H1 (cell line): ENCODE measurements around the gene TMX2. TPM values are rescaled to one million over a fixed set of nuclear protein-coding genes. Genes with fewer than 3 reads are reported as not detected.

Source experiments
- CTCF ChIA-PET: fragments of 300-600 bp; sonication (Branson Sonifier 250); formaldehyde crosslinking; loops from one replicate; lab custom pipeline; 2021; ENCODE audit not compliant: partially characterized antibody; lab: Charles Lee
- POLR2A ChIA-PET: fragments of 300-600 bp; sonication (Branson Sonifier 250); formaldehyde crosslinking; loops from one replicate; lab custom pipeline; 2021; ENCODE audit warnings: inconsistent platforms; ENCODE audit not compliant: partially characterized antibody; lab: Charles Lee
- DNase-seq, 2 experiments: peaks; one replicate each; pipeline versions ENCODE4 v3.0.0 to v3.0.0-alpha.2; 2010 to 2022; ENCODE audit warnings: low spot score in 2 of 2, low read depth in 1 of 2, mixed read lengths in 1 of 2
- FAIRE-seq: peaks from 2 replicates; lab custom pipeline; 2011; peaks lifted over from hg19 to GRCh38; lab: Jason Lieb, UNC
- H2AFZ ChIP-seq: 2 replicates; pipeline ENCODE4 v1.8.1; 2012; ENCODE audit warnings: low read length, inconsistent platforms
- H2AK5ac ChIP-seq: 2 replicates; pipeline ENCODE4 v1.6.1; 2013; ENCODE audit warnings: low read depth, low read length
- H2BK120ac ChIP-seq: replicated peaks from 2 replicates; pipeline ENCODE3; 2013; ENCODE audit warnings: low read depth, low read length, inconsistent platforms
- H2BK12ac ChIP-seq: 2 replicates; pipeline ENCODE4 v1.6.1; 2013; ENCODE audit warnings: low read depth, low read length
- H2BK15ac ChIP-seq: 2 replicates; pipeline ENCODE4 v1.6.1; 2013; ENCODE audit warnings: low read length
- H2BK20ac ChIP-seq: 2 replicates; pipeline ENCODE4 v1.6.1; 2013; ENCODE audit warnings: low read length
- H2BK5ac ChIP-seq: 2 replicates; pipeline ENCODE4 v1.6.1; 2013; ENCODE audit warnings: low read depth, low read length
- H3K14ac ChIP-seq: 2 replicates; pipeline ENCODE4 v1.6.1; 2013; ENCODE audit warnings: inconsistent platforms; ENCODE audit not compliant: insufficient read length
- H3K18ac ChIP-seq: 2 replicates; pipeline ENCODE4 v1.6.1; 2013; ENCODE audit warnings: low read length; ENCODE audit errors: extremely low read depth
- H3K23ac ChIP-seq: 2 replicates; pipeline ENCODE4 v1.6.1; 2013; ENCODE audit warnings: inconsistent platforms; ENCODE audit not compliant: insufficient read length
- H3K23me2 ChIP-seq: 2 replicates; pipeline ENCODE4 v1.6.1; 2013; ENCODE audit warnings: low read depth, low read length
- H3K27ac ChIP-seq: 2 replicates; pipeline ENCODE4 v1.6.1; 2011; ENCODE audit warnings: low read depth, low read length, inconsistent platforms
- H3K27me3 ChIP-seq, 4 experiments: replicated peaks in 1 of 4; 1 replicate in 1 of 4; 2 replicates in 3 of 4; pipeline versions ENCODE4 v1.6.1 to v1.8.1; 2011 to 2013; ENCODE audit warnings: low read length in 3 of 4, mild to moderate bottlenecking in 3 of 4, inconsistent platforms in 2 of 4, mixed read lengths in 2 of 4, moderate library complexity in 1 of 4; ENCODE audit not compliant: control insufficient read depth in 3 of 4, insufficient read depth in 3 of 4; ENCODE audit errors: extremely low read depth in 1 of 4
- H3K36me3 ChIP-seq, 4 experiments: 2 replicates each; pipeline versions ENCODE4 v1.6.1 to v1.8.1; 2011 to 2013; ENCODE audit warnings: mild to moderate bottlenecking in 4 of 4, low read length in 3 of 4, moderate library complexity in 2 of 4, control low read depth in 1 of 4, inconsistent platforms in 1 of 4; ENCODE audit not compliant: insufficient read depth in 4 of 4, control insufficient read depth in 2 of 4
- H3K4ac ChIP-seq: replicated peaks from 2 replicates; pipeline ENCODE3; 2013; ENCODE audit warnings: low read length, low read depth, mixed read lengths, inconsistent platforms; ENCODE audit not compliant: insufficient read length
- H3K4me1 ChIP-seq, 4 experiments: replicated peaks in 1 of 4; 1 replicate in 1 of 4; 2 replicates in 3 of 4; pipeline versions ENCODE4 v1.6.1 to v1.8.1; 2011 to 2013; ENCODE audit warnings: low read length in 3 of 4, inconsistent platforms in 2 of 4, mixed read lengths in 1 of 4; ENCODE audit not compliant: insufficient read depth in 4 of 4, control insufficient read depth in 3 of 4
- H3K4me2 ChIP-seq, 2 experiments: 2 replicates each; pipeline versions ENCODE4 v1.6.1 to v1.8.1; 2011 to 2013; ENCODE audit warnings: low read depth in 2 of 2, low read length in 2 of 2, control low read depth in 1 of 2, inconsistent platforms in 1 of 2, mild to moderate bottlenecking in 1 of 2; ENCODE audit not compliant: insufficient read depth in 1 of 2
- H3K4me3 ChIP-seq, 4 experiments: fragments of 200-600, 300-600 bp in 1 of 4; sonication (generic), shearing (Covaris generic), sonication (Bioruptor Twin) in 1 of 4; 2 replicates each; pipeline versions ENCODE4 v1.5.1 to v1.8.1; 2011 to 2016; ENCODE audit warnings: low read length in 4 of 4, low read depth in 3 of 4, control low read depth in 2 of 4, inconsistent platforms in 2 of 4, mild to moderate bottlenecking in 2 of 4, mixed read lengths in 1 of 4, moderate library complexity in 1 of 4; ENCODE audit not compliant: insufficient read depth in 2 of 4; ENCODE audit errors: extremely low read depth in 1 of 4
- H3K56ac ChIP-seq: replicated peaks from 2 replicates; pipeline ENCODE3; 2013; ENCODE audit warnings: low read depth, mild to moderate bottlenecking, mixed read lengths, low read length, inconsistent platforms; ENCODE audit not compliant: insufficient read length
- H3K79me1 ChIP-seq: 2 replicates; pipeline ENCODE4 v1.6.1; 2013; ENCODE audit warnings: low read depth, low read length, control low read depth
- H3K79me2 ChIP-seq, 2 experiments: 2 replicates each; pipeline versions ENCODE4 v1.6.1 to v1.8.1; 2012 to 2013; ENCODE audit warnings: low read length in 2 of 2, mild to moderate bottlenecking in 2 of 2, inconsistent platforms in 1 of 2; ENCODE audit not compliant: insufficient read depth in 2 of 2, control insufficient read depth in 1 of 2
- H3K9ac ChIP-seq, 4 experiments: replicated peaks in 1 of 4; 1 replicate in 1 of 4; 2 replicates in 3 of 4; pipeline versions ENCODE4 v1.6.1 to v1.8.1; 2011 to 2013; ENCODE audit warnings: low read depth in 3 of 4, low read length in 3 of 4, control low read depth in 2 of 4, mild to moderate bottlenecking in 2 of 4, moderate library complexity in 2 of 4, inconsistent platforms in 1 of 4; ENCODE audit errors: extremely low read depth in 1 of 4
- H3K9me3 ChIP-seq, 2 experiments: 2 replicates each; pipeline versions ENCODE4 v1.6.1 to v1.8.1; 2012 to 2013; ENCODE audit warnings: mild to moderate bottlenecking in 2 of 2, moderate library complexity in 2 of 2, control low read depth in 1 of 2, inconsistent platforms in 1 of 2, low read depth in 1 of 2, low read length in 1 of 2, mixed read lengths in 1 of 2; ENCODE audit not compliant: insufficient read depth in 2 of 2
- H4K20me1 ChIP-seq, 2 experiments: replicated peaks in 1 of 2; 2 replicates each; pipeline versions ENCODE3 to v1.8.1; 2011 to 2013; ENCODE audit warnings: inconsistent platforms in 2 of 2, low read length in 2 of 2, mild to moderate bottlenecking in 1 of 2; ENCODE audit not compliant: insufficient read depth in 2 of 2, control insufficient read depth in 1 of 2
- H4K5ac ChIP-seq: 2 replicates; pipeline ENCODE4 v1.6.1; 2013; ENCODE audit warnings: low read length, low read depth, mixed read lengths, inconsistent platforms; ENCODE audit not compliant: insufficient read length
- H4K8ac ChIP-seq: 2 replicates; pipeline ENCODE4 v1.8.0; 2013; ENCODE audit warnings: mild to moderate bottlenecking, moderate library complexity, low read length, inconsistent platforms; ENCODE audit not compliant: insufficient read depth; ENCODE audit errors: extremely low read depth
- H4K91ac ChIP-seq: replicated peaks from 2 replicates; pipeline ENCODE3; 2013; ENCODE audit warnings: low read length, mixed read lengths, inconsistent platforms; ENCODE audit not compliant: insufficient read length
- BCL11A ChIP-seq, 2 experiments: IDR thresholded peaks; one replicate each; pipeline ENCODE4 v1.6.1; 2011; ENCODE audit warnings: low read depth in 2 of 2, low read length in 2 of 2, mild to moderate bottlenecking in 2 of 2
- CBX8 ChIP-seq: fragments of 300-800, 300-1000 bp; sonication (generic); IDR thresholded peaks from 2 replicates; pipeline ENCODE4 v1.7.1; 2016; ENCODE audit warnings: low read depth, low read length, borderline replicate concordance
- CREB1 ChIP-seq: IDR thresholded peaks from 2 replicates; pipeline ENCODE4 v1.6.1; 2012; ENCODE audit warnings: inconsistent platforms
- CTCF ChIP-seq, 3 experiments: IDR thresholded peaks; 1 replicate in 2 of 3; 2 replicates in 1 of 3; pipeline versions ENCODE4 v1.5.1 to v1.6.1; 2011; ENCODE audit warnings: low read length in 3 of 3, mild to moderate bottlenecking in 3 of 3, inconsistent platforms in 2 of 3, low read depth in 1 of 3, moderate library complexity in 1 of 3; ENCODE audit not compliant: insufficient read depth in 1 of 3; ENCODE audit errors: control extremely low read depth in 1 of 3
- EGR1 ChIP-seq: IDR thresholded peaks from 2 replicates; pipeline ENCODE4 v1.6.1; 2011; ENCODE audit warnings: low read depth, low read length, borderline replicate concordance
- JUND ChIP-seq: IDR thresholded peaks from 2 replicates; pipeline ENCODE4 v1.6.1; 2011; ENCODE audit warnings: mild to moderate bottlenecking, improper control_type of control experiment, low read length
- MAFK ChIP-seq: IDR thresholded peaks from 2 replicates; pipeline ENCODE4 v1.6.1; 2012; ENCODE audit warnings: low read depth, mild to moderate bottlenecking, improper control_type of control experiment, low read length
- NRF1 ChIP-seq: IDR thresholded peaks from 2 replicates; pipeline ENCODE4 v1.6.1; 2011; ENCODE audit warnings: mild to moderate bottlenecking, low read depth, low read length, improper control_type of control experiment
- POU5F1 ChIP-seq: IDR thresholded peaks from 2 replicates; pipeline ENCODE4 v1.6.1; 2011; ENCODE audit warnings: low read depth, mild to moderate bottlenecking, low read length, moderate library complexity
- SUZ12 ChIP-seq: fragments of 200-600 bp; sonication (generic); IDR thresholded peaks from 2 replicates; pipeline ENCODE4 v1.6.1; 2012; ENCODE audit warnings: mild to moderate bottlenecking, inconsistent platforms, low read length, moderate library complexity, mixed read lengths
- WGBS, 2 experiments: shearing (Covaris generic) in 1 of 2; methylation state at CpG; one replicate each; pipeline versions ENCODE4 v1.1.6 to v1.1.7; 2013 to 2015; ENCODE audit warnings: low lambda C conversion rate in 2 of 2, mixed read lengths in 2 of 2, inconsistent platforms in 1 of 2, low coverage in 1 of 2, missing lambda C conversion rate in 1 of 2; ENCODE audit not compliant: insufficient replicate concordance in 2 of 2, insufficient coverage in 1 of 2, insufficient read length in 1 of 2; ENCODE audit errors: extremely low coverage in 1 of 2, missing lambda C conversion rate in 1 of 2; 5-methylcytosine and 5-hydroxymethylcytosine counted together
- polyA plus RNA-seq, 7 experiments: library from polyadenylated mRNA; depleted of rRNA in 3 of 7; stranded (reverse) in 5 of 7; unstranded in 2 of 7; fragments of >200 nt in 5 of 7; fragments of 200-250 nt in 2 of 7; gene quantifications; 1 replicate in 5 of 7; 2 replicates in 1 of 7; 4 replicates in 1 of 7; pipeline versions ENCODE4 v1.2.1 to v1.2.3, GENCODE V29; 2011 to 2013; ENCODE audit warnings: missing spikeins in 2 of 7, mixed read lengths in 2 of 7
- total RNA-seq: library from RNA; stranded (reverse); fragmentation: NEBNext Ultra II Directional; extraction: Animal tissue kit (Norgen Biotek cat#: 25700); gene quantifications from 2 replicates; pipeline ENCODE4 v1.2.1, GENCODE V29; 2021

The TMX2 gene
- total and polyA plus RNA-seq, 2 of the 8 experiments (the other 6 are each of a cell fraction or from before 2014, with no cell fraction given), result 70.4 to 100.0 TPM

GRCh38 chr11:57764972-57765371 is 52.6 kb downstream of the TMX2 start:
- no peak for FAIRE-seq
- H3K4ac ChIP-seq, result no peak overlapping the region
- H3K9me3 ChIP-seq, result no peaks in the 10 kb centered on the region
- H3K27ac ChIP-seq, result no peak overlapping the region
- H3K36me3 ChIP-seq, result no peaks in the 10 kb centered on the region
- POLR2A ChIA-PET, result interaction anchor here (0.6 to 14.5 kb wide), 6 partner anchors 13 to 35 kb away, joined by 3 to 329 read pairs (median 12); partner anchors contain the start of genes BTBD18 and SELENOH
- DNase-seq, result no peak
- no peak overlapping the region; a peak in 1 of 7 replicates for H3K9ac ChIP-seq
- TF ChIP-seq CREB1 (no peak), POU5F1 (no peak), EGR1 (no peak), JUND (no peak), NRF1 (no peak), CTCF (IDR thresholded peaks at IDR 0.05; ENCODE audit: control extremely low read depth in 1 of 3, insufficient read depth in 1 of 3, low read depth in 1 of 3, low read length in 3 of 3) (no peak), SUZ12 (no peak), CBX8 (no peak), MAFK (no peak), BCL11A (IDR thresholded peaks at IDR 0.05; ENCODE audit: low read depth in 2 of 2, low read length in 2 of 2) (no peak)
- H3K4me1 ChIP-seq, result peaks cover 0 to 10% (median 2%) of the 10 kb centered on the region in 4 experiments; a peak in 1 of 7 replicates
- peaks cover 48 to 81% of the 10 kb centered on the region in 2 experiments for H3K79me2 ChIP-seq
- no peak overlapping the region for H3K56ac ChIP-seq
- no peak overlapping the region for H2BK15ac ChIP-seq
- no peak overlapping the region for H2BK120ac ChIP-seq
- no peak overlapping the region for H3K23ac ChIP-seq
- H3K23me2 ChIP-seq, result peaks cover 4% of the 10 kb centered on the region; the same call in 1 of the 2 replicates
- peak overlapping the region in 1 of 4 experiments; percentile 97; a peak in 3 of 8 replicates for H3K4me3 ChIP-seq
- CTCF ChIA-PET, result interaction anchor here (0.6 to 10.0 kb wide), 9 partner anchors 13 to 770 kb away, joined by 3 to 119 read pairs (median 5); partner anchors contain the start of gene BTBD18
- no peak overlapping the region for H2BK12ac ChIP-seq
- no peak overlapping the region for H2BK5ac ChIP-seq
- H4K91ac ChIP-seq, result no peak overlapping the region
- H4K20me1 ChIP-seq, result peaks cover 5% of the 10 kb centered on the region in 2 experiments
- no peaks in the 10 kb centered on the region for H3K27me3 ChIP-seq
- no peak overlapping the region for H2AK5ac ChIP-seq
- H4K5ac ChIP-seq, result no peak overlapping the region
- H3K18ac ChIP-seq, result no peak overlapping the region
- H3K79me1 ChIP-seq, result peaks cover 7% of the 10 kb centered on the region; the same call in 1 of the 2 replicates
- H2AFZ ChIP-seq, result no peak overlapping the region
- no peak overlapping the region for H4K8ac ChIP-seq
- WGBS, 2 experiments, result 90% methylated on average over 2 of the region's 2 CpGs; no CpG with 5 or more reads in 1 of the 2 experiments
- peak overlapping the region; percentile 68 to 78; a peak in 3 of 4 replicates for H3K4me2 ChIP-seq
- no peak overlapping the region for H3K14ac ChIP-seq
- no peak overlapping the region for H2BK20ac ChIP-seq
